Left cardiac atrium (tissue), 4 donors: ENCODE data around the gene ERICH3. TPM values are rescaled to one million over a fixed set of nuclear protein-coding genes. Genes with fewer than 3 reads are reported as not detected.

Experiments
- ATAC-seq, 2 donors: fragments of 200-7000 bp; cut with Tn5 transposase; one replicate each; pipeline ENCODE4 v1.9.1; 2020; ENCODE audit warnings: mild to moderate bottlenecking in 2 of 2, moderate library complexity in 2 of 2
- DNase-seq: peaks from one replicate; pipeline ENCODE4 v3.0.0-alpha.2; 2020
- intact Hi-C, 2 donors: fragments of 100-400 bp; cut with DNase I; formaldehyde crosslinking; loops; one replicate each; pipeline versions ENCODE4 v1.14.1 to v1.15.1; 2022 to 2023
- total RNA-seq, 2 donors: library from RNA; stranded (reverse); fragmentation: NEBNext Ultra II Directional; extraction: Animal tissue kit (Norgen Biotek cat#: 25700); gene quantifications; one replicate each; pipeline ENCODE4 v1.2.1, GENCODE V29; 2021
- donor health status: DM: no; HTN: yes; CAD: no.
- donor health status: DM: no; HTN: yes; CAD: no; lungs with severe emphysema.
- donor health status: DM: yes; HTN: yes; CAD: no.
- donor health status: Dilated cardiomyopathy.

ERICH3 gene
- total RNA-seq, 2 donors from 2014 or later, result not detected

- intact Hi-C loops, result no loop called here
- DNase-seq (no peak), ATAC-seq (no peak)
Measured at GRCh38 chr1:74593887-74594866, 79.4 kb downstream of the ERICH3 start.

GRCh38 chr1:74592580-74593355 lies 80.8 kb downstream of the ERICH3 start:
- intact Hi-C loops, result no loop called here
- ATAC-seq, result no peak
- no peak for DNase-seq

GRCh38 chr1:74591949-74592348 lies 81.6 kb downstream of the ERICH3 start:
- ATAC-seq, result no peak
- intact Hi-C loops, result no loop called here
- no peak for DNase-seq

- intact Hi-C loops, result no loop called here
- no peak for DNase-seq
- ATAC-seq, result no peak
Measured at GRCh38 chr1:74590288-74590687, 83.3 kb downstream of the ERICH3 start.

DNA sequence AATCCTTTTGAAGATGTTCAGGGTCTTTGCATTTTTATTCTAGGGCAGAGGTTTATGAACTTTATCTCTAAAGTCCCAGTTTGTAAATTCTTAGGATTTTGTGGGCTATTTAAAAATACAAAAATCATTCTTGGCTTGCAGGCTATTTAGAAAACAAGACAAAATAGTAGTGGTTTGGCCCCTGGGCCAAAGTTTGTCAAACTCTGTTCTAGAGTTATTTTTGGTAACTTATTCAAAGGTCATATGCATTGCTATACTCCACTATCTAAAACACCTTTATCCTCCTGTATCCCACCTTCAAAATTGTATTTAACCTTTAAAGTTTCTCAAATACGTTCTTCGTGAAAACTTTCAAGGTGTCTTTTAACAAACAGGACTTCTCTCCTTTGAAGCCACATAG lies 85.7 kb downstream of the ERICH3 start:
- intact Hi-C loops, result no loop called here
- ATAC-seq (no peak), DNase-seq (no peak)

GRCh38 chr1:74586253-74586897 lies 87.2 kb downstream of the ERICH3 start:
- DNase-seq (no peak), ATAC-seq (no peak)
- intact Hi-C loops, result no loop called here

DNA sequence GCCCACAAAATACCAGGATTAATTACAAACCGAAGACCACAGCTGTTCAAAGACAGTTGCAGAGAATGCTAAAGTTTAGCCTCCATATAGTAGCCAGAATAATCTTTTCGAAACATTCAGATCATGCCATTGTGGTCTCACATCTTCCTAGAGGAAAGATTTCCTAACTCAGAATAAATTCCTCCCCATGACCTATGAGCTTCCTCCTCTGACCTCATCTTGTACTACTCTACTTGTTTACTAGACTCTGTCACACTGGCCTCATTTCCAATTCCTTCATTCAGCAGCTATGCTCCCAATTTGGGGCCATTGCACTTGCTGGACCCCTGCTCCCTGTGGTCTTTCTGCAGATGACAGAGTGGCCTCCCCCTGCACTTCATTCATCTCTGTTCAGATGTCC lies 89.4 kb downstream of the ERICH3 start:
- no peak for DNase-seq
- intact Hi-C loops, result no loop called here
- ATAC-seq, result no peak

DNA sequence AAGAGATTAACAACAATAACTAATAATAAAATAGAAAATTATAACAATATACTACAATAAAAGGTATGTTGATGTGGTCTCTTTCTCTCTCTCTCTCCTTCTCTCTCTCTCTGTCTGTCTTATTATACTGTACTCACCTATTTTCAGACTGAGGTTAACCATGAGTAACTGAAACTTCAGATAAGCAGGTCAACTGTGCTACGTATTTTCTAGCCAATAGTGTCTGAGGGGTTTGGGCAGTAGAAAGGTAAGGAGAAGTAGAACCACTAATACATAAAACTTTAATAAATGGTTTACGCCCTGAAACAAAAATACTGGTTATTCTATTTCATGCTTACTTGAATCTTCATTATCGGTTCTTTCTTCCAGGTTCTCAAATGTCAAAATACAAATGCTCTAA lies 90.2 kb downstream of the ERICH3 start:
- intact Hi-C loops, result no loop called here
- no peak for DNase-seq
- no peak for ATAC-seq

DNA sequence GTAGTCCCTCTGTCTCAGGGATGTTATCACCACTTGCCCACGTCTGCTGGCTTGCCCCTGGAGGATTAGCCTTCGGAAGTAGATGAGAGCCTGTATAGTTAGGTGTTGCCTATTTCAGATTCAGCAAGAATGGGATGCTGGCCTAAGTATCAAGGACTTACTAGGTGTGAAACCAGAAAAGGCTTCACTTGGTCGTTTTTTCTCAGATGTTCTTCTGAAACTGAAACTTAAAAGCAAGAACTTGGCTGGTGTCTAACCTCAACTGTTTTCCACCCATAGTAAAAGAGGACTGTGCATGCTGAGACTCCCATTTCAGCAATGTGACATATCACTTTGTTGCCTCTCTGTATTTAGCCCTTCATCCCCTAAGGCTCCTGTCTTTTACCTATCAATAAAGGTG lies 94.2 kb downstream of the ERICH3 start:
- intact Hi-C loops, result no loop called here
- DNase-seq (no peak), ATAC-seq (no peak)

DNA sequence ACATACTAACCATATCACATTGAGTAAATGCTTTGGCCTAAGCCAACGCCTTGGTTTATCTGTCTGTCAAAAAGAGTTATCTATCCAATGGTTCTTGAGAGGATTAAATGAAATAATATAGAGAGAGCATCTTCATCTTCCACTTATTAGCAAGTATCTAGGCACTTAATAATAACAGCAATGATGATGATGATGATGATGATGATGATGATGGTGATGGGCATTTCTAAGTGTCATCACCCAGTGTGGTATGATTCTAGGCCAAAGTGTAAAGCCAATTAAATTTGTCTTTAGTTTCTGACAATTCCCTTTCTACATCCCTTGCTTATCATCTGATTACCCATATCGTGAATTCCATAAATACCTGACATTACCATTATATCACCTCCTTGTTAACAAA lies 95.5 kb downstream of the ERICH3 start:
- DNase-seq, result no peak
- intact Hi-C loops, result no loop called here
- ATAC-seq, result no peak

DNA sequence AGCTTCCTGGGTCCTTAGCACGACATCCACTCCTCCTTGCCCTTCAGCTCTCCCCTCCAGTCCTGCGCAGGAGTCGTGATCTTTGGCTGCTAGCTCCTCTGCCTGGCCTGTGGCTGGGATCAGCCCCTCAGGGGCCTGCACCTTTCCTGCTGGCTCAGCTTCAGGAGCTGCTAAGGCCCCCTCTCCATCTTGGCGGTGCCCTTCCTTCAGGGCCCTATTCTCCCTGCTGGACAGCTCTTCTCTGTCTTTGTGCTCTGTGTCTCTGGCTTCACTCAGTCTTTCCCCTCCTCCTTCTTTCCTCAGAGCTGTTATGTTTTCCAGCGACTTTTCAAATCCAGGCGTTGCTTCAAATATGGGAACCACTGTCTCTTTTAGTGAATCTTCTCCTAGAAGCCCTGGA lies 101.7 kb downstream of the ERICH3 start:
- DNase-seq (no peak), ATAC-seq (no peak)
- intact Hi-C loops, result no loop called here

GRCh38 chr1:74571493-74571800 lies 102.1 kb downstream of the ERICH3 start:
- DNase-seq (no peak), ATAC-seq (no peak)
- intact Hi-C loops, result no loop called here

- no peak for ATAC-seq
- no peak for DNase-seq
- intact Hi-C loops, result no loop called here
Measured at GRCh38 chr1:74570797-74571492, 102.6 kb downstream of the ERICH3 start.

- ATAC-seq, result no peak
- DNase-seq, result no peak
- intact Hi-C loops, result no loop called here
Measured at GRCh38 chr1:74549932-74550331, 123.7 kb downstream of the ERICH3 start.

- intact Hi-C loops, result no loop called here
- no peak for DNase-seq
- ATAC-seq, result no peak
Measured at GRCh38 chr1:74548961-74549750, 124.4 kb downstream of the ERICH3 start.

DNA sequence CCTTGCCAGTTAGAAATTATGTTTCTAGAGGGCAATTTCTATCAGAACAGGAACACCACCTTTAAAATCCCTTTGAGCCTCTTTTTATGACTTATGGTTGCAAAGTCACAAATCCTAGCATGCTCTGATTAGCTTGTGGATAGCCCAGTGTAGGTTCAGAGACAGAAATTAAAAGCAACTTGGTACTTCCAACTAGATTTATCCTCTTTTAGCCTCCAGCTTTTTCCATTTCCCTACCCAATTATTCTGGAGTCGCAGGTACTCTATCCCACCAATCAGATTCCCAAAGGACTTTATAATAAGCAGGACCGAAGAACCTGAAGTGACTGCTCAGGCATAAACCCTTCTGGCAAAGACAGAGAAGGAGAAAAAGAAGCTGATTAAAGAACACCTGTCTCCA lies 127.8 kb downstream of the ERICH3 start:
- DNase-seq, result no peak
- intact Hi-C loops, result no loop called here

DNA sequence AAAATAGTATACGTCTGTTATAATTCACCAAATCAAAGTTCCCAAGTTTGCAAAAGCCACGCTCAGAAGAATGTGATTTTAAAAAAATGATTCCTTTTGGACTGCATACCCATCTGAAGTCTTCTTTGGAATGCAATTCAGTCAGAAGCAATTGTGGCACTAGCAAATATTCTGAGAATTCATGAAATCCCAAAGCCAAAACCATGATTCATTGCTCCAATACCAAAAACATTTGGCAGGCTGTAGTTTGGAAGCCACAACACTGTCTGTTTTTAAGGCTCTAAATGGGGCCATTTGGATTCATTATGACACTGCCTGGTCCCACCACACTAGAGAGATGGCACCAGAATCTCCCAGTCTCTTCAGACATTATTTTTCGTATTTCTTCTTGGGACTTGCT lies 139.4 kb downstream of the ERICH3 start:
- no peak for DNase-seq
- no peak for ATAC-seq
- intact Hi-C loops, result no loop called here

More for the DNA sequence above, 127.8 kb downstream of the ERICH3 start:
- ATAC-seq, result no peak

DNA sequence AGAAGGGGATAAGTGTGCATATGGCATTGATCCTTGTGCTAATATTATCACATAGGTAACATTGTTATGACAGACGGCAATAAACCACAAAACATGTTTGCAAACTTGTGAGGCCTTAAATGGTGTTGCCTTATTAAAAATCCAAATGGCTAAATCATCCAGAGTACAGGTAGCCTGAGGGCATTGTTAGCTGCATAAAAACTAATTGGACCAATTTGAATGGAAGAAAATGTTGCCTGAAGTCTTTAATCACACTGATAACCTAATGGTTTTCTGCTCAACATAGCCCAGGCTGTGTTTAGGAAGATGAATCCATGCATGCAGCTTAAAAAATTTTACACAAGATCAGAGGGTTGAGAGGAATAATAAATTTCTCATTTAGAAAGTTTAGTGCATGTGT lies 141.8 kb downstream of the ERICH3 start:
- no peak for DNase-seq
- ATAC-seq, result no peak
- intact Hi-C loops, result no loop called here

DNA sequence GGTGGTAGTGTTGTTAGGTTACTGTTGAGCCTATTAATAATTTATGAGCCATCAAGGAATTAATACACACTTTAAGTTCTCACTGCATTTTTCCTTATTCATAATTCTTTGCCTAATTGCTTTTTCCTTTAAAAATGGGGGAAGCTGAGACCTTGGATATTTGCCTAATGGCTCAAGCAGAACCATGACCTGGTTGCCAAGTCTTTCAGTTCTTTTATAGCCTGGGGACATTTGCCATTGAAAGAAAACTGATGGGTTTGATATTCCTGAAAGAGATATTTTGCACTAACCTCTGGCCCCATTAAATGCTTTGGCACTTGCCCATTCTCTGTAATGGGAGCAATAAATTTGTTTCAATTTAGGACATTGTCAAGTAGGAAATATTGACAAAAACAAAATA lies 142.7 kb downstream of the ERICH3 start:
- intact Hi-C loops, result no loop called here
- no peak for ATAC-seq
- no peak for DNase-seq
